H1 (cell line): ENCODE results near the gene TMEM117. TPM values are rescaled to one million over a fixed set of nuclear protein-coding genes. Genes with fewer than 3 reads are reported as not detected.

Experiments used
- CHD7 ChIP-seq: fragments of 300-600 bp; sonication (generic); IDR thresholded peaks from 2 replicates; pipeline ENCODE4 v1.7.1; 2012; ENCODE audit warnings: low read length, moderate library complexity, mild to moderate bottlenecking, inconsistent platforms; ENCODE audit not compliant: insufficient replicate concordance
- EZH2 ChIP-seq: fragments of 200-600 bp; sonication (generic); IDR thresholded peaks from 2 replicates; pipeline ENCODE4 v1.7.1; 2012; ENCODE audit warnings: low read depth, mild to moderate bottlenecking, moderate library complexity, low read length, inconsistent platforms; ENCODE audit not compliant: severe bottlenecking
- SIX5 ChIP-seq: IDR thresholded peaks from 2 replicates; pipeline ENCODE4 v1.6.1; 2011; ENCODE audit warnings: mild to moderate bottlenecking, low read depth, low read length
- polyA plus RNA-seq, 7 experiments: library from polyadenylated mRNA; depleted of rRNA in 3 of 7; stranded (reverse) in 5 of 7; unstranded in 2 of 7; fragments of >200 nt in 5 of 7; fragments of 200-250 nt in 2 of 7; gene quantifications; 1 replicate in 5 of 7; 2 replicates in 1 of 7; 4 replicates in 1 of 7; pipeline versions ENCODE4 v1.2.1 to v1.2.3, GENCODE V29; 2011 to 2013; ENCODE audit warnings: missing spikeins in 2 of 7, mixed read lengths in 2 of 7
- total RNA-seq: library from RNA; stranded (reverse); fragmentation: NEBNext Ultra II Directional; extraction: Animal tissue kit (Norgen Biotek cat#: 25700); gene quantifications from 2 replicates; pipeline ENCODE4 v1.2.1, GENCODE V29; 2021

TMEM117 gene
- total and polyA plus RNA-seq, 2 of the 8 experiments (the other 6 are each of a cell fraction or from before 2014, with no cell fraction given): 0.80 to 1.4 TPM

- TF ChIP-seq CHD7 (no peak), SIX5 (no peak), EZH2 (no peak)
Measured at GRCh38 chr12:44034906-44035305, 199.0 kb downstream of the TMEM117 start (continued).
